ENCODE measurements around the gene TNFRSF12A. TPM values are rescaled to one million over a fixed set of nuclear protein-coding genes. Genes with fewer than 3 reads are reported as not detected.

The TNFRSF12A gene
- total and polyA plus RNA-seq, 9 of the 15 experiments (the other 6 are each of a cell fraction or from before 2014, with no cell fraction given), result 0.41 to 61.8 (median 26.5) TPM

DNA sequence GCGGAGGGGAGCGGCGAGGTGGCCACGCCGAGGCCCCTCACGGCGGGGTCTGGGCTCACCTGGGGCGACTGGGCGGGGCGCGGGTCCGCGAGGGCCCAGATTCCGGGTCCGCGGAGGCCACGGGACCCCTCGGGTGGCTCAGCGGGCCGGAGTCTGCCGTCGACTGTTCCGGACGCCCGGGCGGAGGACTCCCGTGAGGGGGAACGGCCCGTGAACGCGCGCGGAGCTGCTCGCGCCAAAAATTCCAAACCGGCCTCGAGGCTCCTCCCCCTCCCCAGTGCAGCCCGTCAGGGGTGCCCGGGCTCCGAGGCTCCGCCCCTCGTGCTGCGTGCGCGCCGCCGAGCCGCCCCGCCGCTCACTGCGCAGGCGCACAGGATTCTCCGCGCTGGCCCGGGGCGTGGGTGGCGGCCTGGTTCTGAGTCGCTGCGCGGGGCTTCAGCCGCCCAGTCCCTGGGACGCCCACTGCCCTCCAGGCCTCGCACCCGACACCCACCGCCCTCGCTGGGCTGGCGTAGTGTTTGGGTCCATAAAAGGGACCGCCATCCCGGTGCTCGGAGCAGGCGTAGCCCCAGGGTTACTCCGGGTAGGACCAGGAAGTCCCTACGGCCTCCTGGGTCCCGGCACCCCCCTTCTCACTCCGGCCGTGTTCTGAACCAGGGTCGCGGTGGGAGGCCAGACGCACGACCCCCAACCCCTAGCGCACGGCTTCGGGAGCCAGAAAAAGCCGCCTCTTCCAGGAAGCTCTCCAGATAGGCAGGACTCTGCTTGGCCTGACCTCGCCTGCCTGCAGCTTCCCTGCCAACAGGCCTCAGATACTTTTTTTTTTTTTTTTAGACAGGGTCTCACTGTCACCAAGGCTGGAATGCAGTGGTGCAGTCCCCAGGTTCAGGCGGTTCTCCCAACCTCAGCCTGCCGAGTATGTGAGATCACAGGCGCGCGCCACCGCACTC lies 39.7 kb upstream of the TNFRSF12A start, which contains the start of gene PKMYT1 (continued):
- no peak for TF ChIP-seq THRA (IDR thresholded peaks at IDR 0.05)
- TF ChIP-seq, protein P1, sequence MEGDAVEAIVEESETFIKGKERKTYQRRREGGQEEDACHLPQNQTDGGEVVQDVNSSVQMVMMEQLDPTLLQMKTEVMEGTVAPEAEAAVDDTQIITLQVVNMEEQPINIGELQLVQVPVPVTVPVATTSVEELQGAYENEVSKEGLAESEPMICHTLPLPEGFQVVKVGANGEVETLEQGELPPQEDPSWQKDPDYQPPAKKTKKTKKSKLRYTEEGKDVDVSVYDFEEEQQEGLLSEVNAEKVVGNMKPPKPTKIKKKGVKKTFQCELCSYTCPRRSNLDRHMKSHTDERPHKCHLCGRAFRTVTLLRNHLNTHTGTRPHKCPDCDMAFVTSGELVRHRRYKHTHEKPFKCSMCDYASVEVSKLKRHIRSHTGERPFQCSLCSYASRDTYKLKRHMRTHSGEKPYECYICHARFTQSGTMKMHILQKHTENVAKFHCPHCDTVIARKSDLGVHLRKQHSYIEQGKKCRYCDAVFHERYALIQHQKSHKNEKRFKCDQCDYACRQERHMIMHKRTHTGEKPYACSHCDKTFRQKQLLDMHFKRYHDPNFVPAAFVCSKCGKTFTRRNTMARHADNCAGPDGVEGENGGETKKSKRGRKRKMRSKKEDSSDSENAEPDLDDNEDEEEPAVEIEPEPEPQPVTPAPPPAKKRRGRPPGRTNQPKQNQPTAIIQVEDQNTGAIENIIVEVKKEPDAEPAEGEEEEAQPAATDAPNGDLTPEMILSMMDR (IDR thresholded peaks at IDR 0.05 in 2 of 3, conservative IDR thresholded peaks at IDR 0.05 in 1 of 3; ENCODE audit: insufficient read depth in 2 of 3, low read depth in 1 of 3, low read length in 3 of 3), result no peak
- TF ChIP-seq POLR2A (conservative IDR thresholded peaks at IDR 0.05), result peak; percentile 93
- TF ChIP-seq CAMTA2 (CRISPR knock-in tag; conservative IDR thresholded peaks at IDR 0.05), result no peak
- TF ChIP-seq LEF1 (IDR thresholded peaks at IDR 0.05), result no peak
- 0 out of 2 replicates have a peak, but pooled peaks have one; percentile 27 for TF ChIP-seq NCOA1 (IDR thresholded peaks at IDR 0.05; ENCODE audit: low read depth)
- TF ChIP-seq CTBP1 (IDR thresholded peaks at IDR 0.05; ENCODE audit: borderline replicate concordance), result peak; percentile 65
- TF ChIP-seq HSF4 (CRISPR knock-in tag; IDR thresholded peaks at IDR 0.05; ENCODE audit: borderline replicate concordance), result no peak
- no peak for TF ChIP-seq BRD9 (IDR thresholded peaks at IDR 0.05; ENCODE audit: low read depth, partially characterized antibody)
- no peak for TF ChIP-seq ZNF280B (CRISPR knock-in tag; IDR thresholded peaks at IDR 0.05)
- TF ChIP-seq RBM14 (IDR thresholded peaks at IDR 0.05; ENCODE audit: borderline replicate concordance, insufficient read depth, low read depth, low read length), result no peak
- TF ChIP-seq NFYB (IDR thresholded peaks at IDR 0.05; ENCODE audit: extremely low read depth, insufficient read length), result no peak
- no peak for TF ChIP-seq RUNX1 (IDR thresholded peaks at IDR 0.05; ENCODE audit: low read depth)
- no peak for TF ChIP-seq RBM34 (IDR thresholded peaks at IDR 0.05; ENCODE audit: borderline replicate concordance, insufficient read depth, low read length)
- TF ChIP-seq RBM22 (IDR thresholded peaks at IDR 0.05; ENCODE audit: low read depth, low read length, poor library complexity, severe bottlenecking), result peak; percentile 69
- TF ChIP-seq HDGF (IDR thresholded peaks at IDR 0.05), result peak; percentile 70; the same call in 1 of the 2 replicates
- no peak for TF ChIP-seq RAD51 (IDR thresholded peaks at IDR 0.05; ENCODE audit: borderline replicate concordance, low read depth)
- no peak for TF ChIP-seq ZNF830 (CRISPR knock-in tag; IDR thresholded peaks at IDR 0.05)
- no peak for TF ChIP-seq JUN (IDR thresholded peaks at IDR 0.05; ENCODE audit: borderline replicate concordance, low read depth, low read length)
- peak; percentile 28; the same call in 1 of the 2 replicates for TF ChIP-seq JUN (CRISPR knock-in tag; IDR thresholded peaks at IDR 0.05; ENCODE audit: borderline replicate concordance)
- peak; percentile 93 for TF ChIP-seq ZFP36 (IDR thresholded peaks at IDR 0.05; ENCODE audit: low read depth, low read length, partially characterized antibody)
- TF ChIP-seq, protein P2, sequence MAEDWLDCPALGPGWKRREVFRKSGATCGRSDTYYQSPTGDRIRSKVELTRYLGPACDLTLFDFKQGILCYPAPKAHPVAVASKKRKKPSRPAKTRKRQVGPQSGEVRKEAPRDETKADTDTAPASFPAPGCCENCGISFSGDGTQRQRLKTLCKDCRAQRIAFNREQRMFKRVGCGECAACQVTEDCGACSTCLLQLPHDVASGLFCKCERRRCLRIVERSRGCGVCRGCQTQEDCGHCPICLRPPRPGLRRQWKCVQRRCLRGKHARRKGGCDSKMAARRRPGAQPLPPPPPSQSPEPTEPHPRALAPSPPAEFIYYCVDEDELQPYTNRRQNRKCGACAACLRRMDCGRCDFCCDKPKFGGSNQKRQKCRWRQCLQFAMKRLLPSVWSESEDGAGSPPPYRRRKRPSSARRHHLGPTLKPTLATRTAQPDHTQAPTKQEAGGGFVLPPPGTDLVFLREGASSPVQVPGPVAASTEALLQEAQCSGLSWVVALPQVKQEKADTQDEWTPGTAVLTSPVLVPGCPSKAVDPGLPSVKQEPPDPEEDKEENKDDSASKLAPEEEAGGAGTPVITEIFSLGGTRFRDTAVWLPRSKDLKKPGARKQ (CRISPR knock-in tag; IDR thresholded peaks at IDR 0.05), result no peak
- peak; percentile 91 for TF ChIP-seq FOXP1 (CRISPR knock-in tag; IDR thresholded peaks at IDR 0.05)

All from K562 (cell line).